K562 (cell line): ENCODE data around the gene PIK3CA. TPM values are rescaled to one million over a fixed set of nuclear protein-coding genes. Genes with fewer than 3 reads are reported as not detected.

Experiments used
- ATAC-seq: fragments of 200-7000 bp; cut with Tn5 transposase; 3 replicates; pipeline ENCODE4 v1.9.1; 2020; ENCODE audit warnings: moderate library complexity
- BruUV-seq: library from RNA; stranded (reverse); fragments of 400-500 nt; replicated peaks from 2 replicates; lab custom pipeline; 2021; lab: Mats Ljungman, UMichigan
- CTCF ChIA-PET: fragments of 300-600 bp; formaldehyde crosslinking; extraction: SDS; loops from one replicate; lab custom pipeline; 2021; ENCODE audit warnings: low intra/inter-chr PET ratio; lab: Yijun Ruan, JAX
- POLR2A ChIA-PET: fragments of 300-600, 350-650 bp; sonication (Branson Sonifier 250); formaldehyde crosslinking; extraction: SDS; loops from one replicate; lab custom pipeline; 2021; ENCODE audit warnings: antibody characterized with exemption, inconsistent platforms; lab: Yijun Ruan, JAX
- DNase-seq, 4 experiments: peaks; one replicate each; pipeline versions ENCODE4 v3.0.0 to v3.0.0-alpha.2; 2011 to 2018; ENCODE audit warnings: low spot score in 3 of 4, mixed read lengths in 3 of 4; ENCODE audit errors: extremely low read depth in 1 of 4
- FAIRE-seq: peaks from 2 replicates; lab custom pipeline; 2011; peaks lifted over from hg19 to GRCh38; lab: Jason Lieb, UNC
- H2AFZ ChIP-seq: 2 replicates; pipeline ENCODE4 v1.6.0; 2011; ENCODE audit warnings: low read depth, low read length, control low read depth, inconsistent platforms
- H3K27ac ChIP-seq: fragments of 200-600 bp; 3 replicates; pipeline ENCODE4 v1.8.0; 2011; ENCODE audit warnings: low read depth, mild to moderate bottlenecking, control low read depth, inconsistent platforms, low read length, moderate library complexity, mixed read lengths; ENCODE audit errors: extremely low read depth
- H3K27me3 ChIP-seq, 2 experiments: fragments of 300-600 bp in 1 of 2; 2 replicates in 1 of 2; 3 replicates in 1 of 2; pipeline versions ENCODE4 v1.6.0 to v1.8.0; 2011; ENCODE audit warnings: inconsistent platforms in 2 of 2, low read length in 2 of 2, mild to moderate bottlenecking in 1 of 2, mixed read lengths in 1 of 2, moderate library complexity in 1 of 2; ENCODE audit not compliant: control insufficient read depth in 2 of 2, insufficient read depth in 2 of 2
- H3K36me3 ChIP-seq: fragments of 300-600 bp; 3 replicates; pipeline ENCODE4 v1.8.0; 2011; ENCODE audit warnings: mild to moderate bottlenecking, low read length, inconsistent platforms; ENCODE audit not compliant: control insufficient read depth, insufficient read depth
- H3K4me1 ChIP-seq, 2 experiments: fragments of 200-600 bp in 1 of 2; replicated peaks in 1 of 2; 2 replicates in 1 of 2; 3 replicates in 1 of 2; pipeline versions ENCODE4 v1.5.1 to v1.8.0; 2011; ENCODE audit warnings: inconsistent platforms in 2 of 2, low read length in 2 of 2, mild to moderate bottlenecking in 1 of 2, mixed read lengths in 1 of 2, moderate library complexity in 1 of 2; ENCODE audit not compliant: control insufficient read depth in 2 of 2, insufficient read depth in 2 of 2
- H3K4me2 ChIP-seq: 2 replicates; pipeline ENCODE4 v1.6.1; 2011; ENCODE audit warnings: low read length, control low read depth, inconsistent platforms, mixed read lengths; ENCODE audit not compliant: insufficient read depth
- H3K4me3 ChIP-seq: fragments of 200-600 bp; sonication (generic), shearing (Covaris generic); 2 replicates; pipeline ENCODE4 v1.5.1; 2016; ENCODE audit warnings: control low read depth, inconsistent platforms
- H3K79me2 ChIP-seq: fragments of 200-600 bp; 3 replicates; pipeline ENCODE4 v1.8.0; 2011; ENCODE audit warnings: low read length, inconsistent platforms; ENCODE audit not compliant: control insufficient read depth, insufficient read depth
- H3K9ac ChIP-seq, 2 experiments: 2 replicates each; pipeline versions ENCODE4 v1.6.0 to v1.6.1; 2011; ENCODE audit warnings: low read depth in 2 of 2, low read length in 2 of 2, control low read depth in 1 of 2, inconsistent platforms in 1 of 2, mild to moderate bottlenecking in 1 of 2, mixed read lengths in 1 of 2; ENCODE audit not compliant: insufficient read depth in 1 of 2
- H3K9me1 ChIP-seq: one replicate; pipeline ENCODE4 v1.6.0; 2011; ENCODE audit warnings: inconsistent platforms, mild to moderate bottlenecking, low read length, moderate library complexity; ENCODE audit not compliant: control insufficient read depth, insufficient read depth
- H3K9me3 ChIP-seq: replicated peaks from 2 replicates; pipeline ENCODE4 v1.5.1; 2011; ENCODE audit warnings: low read depth, low read length, inconsistent platforms; ENCODE audit not compliant: control insufficient read depth, insufficient read depth
- H4K20me1 ChIP-seq: replicated peaks from 2 replicates; pipeline ENCODE4 v1.6.1; 2011; ENCODE audit warnings: low read length, inconsistent platforms, mixed read lengths; ENCODE audit not compliant: control insufficient read depth, insufficient read depth
- ARID2 ChIP-seq: fragments of 450-650 bp; IDR thresholded peaks from 2 replicates; pipeline ENCODE4 v1.6.1; 2017; ENCODE audit warnings: antibody characterized with exemption, mild to moderate bottlenecking
- CBX1 ChIP-seq: sonication (generic); IDR thresholded peaks from 2 replicates; pipeline ENCODE4 v1.6.1; 2016; ENCODE audit warnings: antibody characterized with exemption, low read depth, mild to moderate bottlenecking
- CBX3 ChIP-seq, 2 experiments: IDR thresholded peaks; 1 replicate in 1 of 2; 2 replicates in 1 of 2; pipeline ENCODE4 v1.6.1; 2012; ENCODE audit warnings: inconsistent platforms in 2 of 2, low read length in 2 of 2, borderline replicate concordance in 1 of 2, control low read depth in 1 of 2
- CHAMP1 ChIP-seq: fragments of 450-650 bp; IDR thresholded peaks from 2 replicates; pipeline ENCODE4 v1.6.1; 2016; ENCODE audit warnings: mild to moderate bottlenecking
- ZBTB33 ChIP-seq: sonication (generic); formaldehyde crosslinking; IDR thresholded peaks from 2 replicates; pipeline ENCODE4 v1.8.1; 2023; ENCODE audit warnings: mild to moderate bottlenecking, missing genetic modification reagents
- WGBS: fragments of 100-300 bp; shearing (Covaris generic); methylation state at CpG from one replicate; pipeline ENCODE4 v1.1.6; 2016; ENCODE audit warnings: low coverage, mixed read lengths; ENCODE audit not compliant: insufficient coverage; ENCODE audit errors: missing lambda C conversion rate; 5-methylcytosine and 5-hydroxymethylcytosine counted together
- in situ Hi-C: fragments of 300-500 bp; cut with MboI; formaldehyde crosslinking; loops from 4 replicates; pipeline ENCODE4 v1.15.0; 2018; ENCODE audit warnings: inconsistent platforms, mixed read lengths
- intact Hi-C: fragments of 100-400 bp; cut with micrococcal nuclease; formaldehyde crosslinking; loops from 2 replicates; pipeline ENCODE4 v1.14.2; 2022
- polyA plus RNA-seq, 8 experiments: library from polyadenylated mRNA; depleted of rRNA in 4 of 8; stranded (reverse) in 5 of 8; unstranded in 3 of 8; fragments of >200 nt; fragmentation: Nextera tagmentation in 2 of 8; fragmentation: Illumina TruSeq in 1 of 8; extraction: Ambion mirVana in 2 of 8; extraction: Trizol in 1 of 8; gene quantifications; 2 replicates each; pipeline versions ENCODE4 v1.2.1 to v1.2.3, GENCODE V29; 2011 to 2014; ENCODE audit warnings: inconsistent platforms in 1 of 8, missing spikeins in 1 of 8
- total RNA-seq, 7 experiments: library from RNA; depleted of rRNA in 6 of 7; stranded (reverse); fragments of >200 nt in 6 of 7; fragmentation: Illumina TruSeq in 2 of 7; extraction: Trizol in 2 of 7; gene quantifications; 2 replicates each; pipeline versions ENCODE4 v1.2.1 to v1.2.3, GENCODE V29; 2011 to 2021; ENCODE audit warnings: low replicate concordance in 1 of 7
- TF ChIP-seq, protein P1 (sequence below): fragments of 250-450 bp; sonication (Bioruptor Pico); IDR thresholded peaks from 2 replicates; pipeline ENCODE4 v1.8.0; 2021; ENCODE audit warnings: moderate library complexity, mild to moderate bottlenecking, inconsistent platforms
- TF ChIP-seq, protein P2 (sequence below), 2 experiments: fragments of 450-650 bp in 1 of 2; sonication (generic) in 1 of 2; formaldehyde crosslinking in 1 of 2; IDR thresholded peaks in 1 of 2; conservative IDR thresholded peaks in 1 of 2; 2 replicates each; pipeline versions ENCODE4 v1.6.1 to v1.8.1; 2016 to 2023; ENCODE audit warnings: mild to moderate bottlenecking in 2 of 2, moderate library complexity in 2 of 2, inconsistent platforms in 1 of 2, missing genetic modification reagents in 1 of 2

PIK3CA gene
- total and polyA plus RNA-seq, 9 of the 15 experiments (the other 6 are each of a cell fraction or from before 2014, with no cell fraction given): 3.8 to 19.4 (median 10.8) TPM

DNA sequence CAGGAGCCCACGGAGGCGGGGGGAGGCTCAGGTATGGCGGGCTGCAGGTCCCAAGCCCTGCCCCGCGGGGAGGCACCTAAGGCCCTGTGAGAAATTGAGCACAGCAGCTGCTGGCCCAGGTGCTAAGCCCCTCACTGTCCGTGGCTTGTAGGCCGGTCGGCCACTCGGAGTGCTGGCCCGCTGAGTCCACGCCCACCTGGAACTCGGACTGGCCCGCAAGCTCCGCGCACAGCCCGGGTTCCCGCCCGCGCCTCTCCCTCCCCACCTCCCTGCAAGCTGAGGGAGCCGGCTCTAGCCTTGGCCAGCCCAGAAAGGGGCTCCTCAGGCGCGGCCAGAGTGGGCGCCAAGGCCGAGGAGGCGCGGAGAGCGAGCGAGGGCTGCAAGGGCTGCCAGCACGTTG, 115.0 kb downstream of the PIK3CA start:
- BruUV-seq: no TSS peak
- ATAC-seq (no peak), FAIRE-seq (no peak)
- peaks cover 30 to 34% of the 10 kb centered on the region in 2 experiments; a peak in 4 of 5 replicates for H3K4me1 ChIP-seq
- 98% methylated on average over 11 of the region's 29 CpGs for WGBS
- no peak overlapping the region for H2AFZ ChIP-seq
- peaks cover 11% of the 10 kb centered on the region; the same call in 1 of the 2 replicates for H4K20me1 ChIP-seq
- peak; percentile 77 for TF ChIP-seq CHAMP1
- TF ChIP-seq, protein P1, sequence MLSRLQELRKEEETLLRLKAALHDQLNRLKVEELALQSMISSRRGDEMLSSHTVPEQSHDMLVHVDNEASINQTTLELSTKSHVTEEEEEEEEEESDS (CRISPR knock-in tag): no peak
- TF ChIP-seq ARID2: no peak
- TF ChIP-seq, protein P2, sequence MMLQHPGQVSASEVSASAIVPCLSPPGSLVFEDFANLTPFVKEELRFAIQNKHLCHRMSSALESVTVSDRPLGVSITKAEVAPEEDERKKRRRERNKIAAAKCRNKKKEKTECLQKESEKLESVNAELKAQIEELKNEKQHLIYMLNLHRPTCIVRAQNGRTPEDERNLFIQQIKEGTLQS (IDR thresholded peaks at IDR 0.05): peak; percentile 57; the same call in 1 of the 2 replicates
- TF ChIP-seq, protein P2 (CRISPR knock-in tag; conservative IDR thresholded peaks at IDR 0.05): no peak
- peak; percentile 94 for TF ChIP-seq ZBTB33 (CRISPR knock-in tag)
- TF ChIP-seq CBX1: 0 out of 2 replicates have a peak, but pooled peaks have one; percentile 20
- peak in 1 of 2 experiments; percentile 29; a peak in 1 of 3 replicates for TF ChIP-seq CBX3 (IDR thresholded peaks at IDR 0.05; ENCODE audit: borderline replicate concordance in 1 of 2, low read length in 2 of 2)
- TF ChIP-seq, all 486 proteins: peak for 5
- intact Hi-C loops (no loop called here), in situ Hi-C loops (no loop called here)
- no peak overlapping the region for H3K9ac ChIP-seq
- H3K79me2 ChIP-seq: peaks cover 30% of the 10 kb centered on the region
- H3K9me1 ChIP-seq: no peaks in the 10 kb centered on the region
- no peak overlapping the region for H3K27ac ChIP-seq
- H3K9me3 ChIP-seq: 0 out of 2 replicates have a peak, but pooled peaks cover 4% of the 10 kb centered on the region
- no peak for DNase-seq
- no peak overlapping the region for H3K4me2 ChIP-seq
- no peak overlapping the region for H3K4me3 ChIP-seq
- no peaks in the 10 kb centered on the region for H3K36me3 ChIP-seq
- ChIA-PET POLR2A (no interaction called here), CTCF (no interaction called here)
- H3K27me3 ChIP-seq: no peaks in the 10 kb centered on the region
